ENCODE measurements around the gene AHRR. TPM values are rescaled to one million over a fixed set of nuclear protein-coding genes. Genes with fewer than 3 reads are reported as not detected.
A peak's percentile ranks its signal among the peaks of the same experiment; 100 is the strongest.

AHRR gene
- total and polyA plus RNA-seq, 2 donors from 2014 or later, result 0.71 to 1.7 TPM

- Histone ChIP-seq H3K9me3 (ENCODE audit: control insufficient read depth in 2 of 3, insufficient read depth in 1 of 3, low read length in 3 of 3) (no peaks in the 10 kb centered on the region), H3K9ac (ENCODE audit: low read length in 3 of 3) (no peak overlapping the region), H3K27me3 (ENCODE audit: control insufficient read depth, insufficient read depth, low read length) (no peaks in the 10 kb centered on the region), H3K4me1 (ENCODE audit: control insufficient read depth in 2 of 3, insufficient read depth in 2 of 3, low read depth in 1 of 3, low read length in 3 of 3) (no peaks in the 10 kb centered on the region), H3K27ac (ENCODE audit: low read depth in 2 of 2, low read length in 2 of 2) (no peak overlapping the region), H3K4me3 (ENCODE audit: low read length in 3 of 3) (no peak overlapping the region), H3K36me3 (ENCODE audit: control insufficient read depth in 2 of 3, insufficient read depth in 3 of 3, low read length in 3 of 3) (no peaks in the 10 kb centered on the region)
- no peak for TF ChIP-seq CTCF (IDR thresholded peaks at IDR 0.05; ENCODE audit: borderline replicate concordance, extremely low read depth, insufficient read depth)
- DNase-seq (peak in 1 of 5 donors; percentile 39), FAIRE-seq (no peak)
- intact Hi-C loops (cut with DNase I), result no loop called here
Observed at GRCh38 chr5:436641-436975, 115.1 kb downstream of the AHRR start.

GRCh38 chr5:437281-437771 lies 115.8 kb downstream of the AHRR start:
- H3K36me3 ChIP-seq (ENCODE audit: control insufficient read depth in 2 of 3, insufficient read depth in 3 of 3, low read length in 3 of 3), result no peaks in the 10 kb centered on the region
- H3K4me3 ChIP-seq (ENCODE audit: low read length in 3 of 3), result no peak overlapping the region
- intact Hi-C loops (cut with DNase I), result no loop called here
- no peaks in the 10 kb centered on the region for H3K27me3 ChIP-seq (ENCODE audit: control insufficient read depth, insufficient read depth, low read length)
- H3K4me1 ChIP-seq (ENCODE audit: control insufficient read depth in 2 of 3, insufficient read depth in 2 of 3, low read depth in 1 of 3, low read length in 3 of 3), result peaks cover 0 to 6% (median 3%) of the 10 kb centered on the region in 3 donors
- DNase-seq (peak in 1 of 5 donors; percentile 52), FAIRE-seq (no peak)
- no peak for TF ChIP-seq CTCF (IDR thresholded peaks at IDR 0.05; ENCODE audit: borderline replicate concordance, extremely low read depth, insufficient read depth)
- no peaks in the 10 kb centered on the region for H3K9me3 ChIP-seq (ENCODE audit: control insufficient read depth in 2 of 3, insufficient read depth in 1 of 3, low read length in 3 of 3)
- no peak overlapping the region for H3K9ac ChIP-seq (ENCODE audit: low read length in 3 of 3)
- no peak overlapping the region for H3K27ac ChIP-seq (ENCODE audit: low read depth in 2 of 2, low read length in 2 of 2)

GRCh38 chr5:438481-438981 lies 117.0 kb downstream of the AHRR start:
- no peak overlapping the region for H3K9ac ChIP-seq (ENCODE audit: low read length in 3 of 3)
- intact Hi-C loops (cut with DNase I), result no loop called here
- no peaks in the 10 kb centered on the region for H3K9me3 ChIP-seq (ENCODE audit: control insufficient read depth in 2 of 3, insufficient read depth in 1 of 3, low read length in 3 of 3)
- DNase-seq (peak in 1 of 5 donors; percentile 71), FAIRE-seq (no peak)
- no peak overlapping the region for H3K27ac ChIP-seq (ENCODE audit: low read depth in 2 of 2, low read length in 2 of 2)
- no peak for TF ChIP-seq CTCF (IDR thresholded peaks at IDR 0.05; ENCODE audit: borderline replicate concordance, extremely low read depth, insufficient read depth)
- H3K4me1 ChIP-seq (ENCODE audit: control insufficient read depth in 2 of 3, insufficient read depth in 2 of 3, low read depth in 1 of 3, low read length in 3 of 3), result peaks cover 0 to 8% (median 6%) of the 10 kb centered on the region in 3 donors
- H3K36me3 ChIP-seq (ENCODE audit: control insufficient read depth in 2 of 3, insufficient read depth in 3 of 3, low read length in 3 of 3), result no peaks in the 10 kb centered on the region
- no peak overlapping the region for H3K4me3 ChIP-seq (ENCODE audit: low read length in 3 of 3)
- H3K27me3 ChIP-seq (ENCODE audit: control insufficient read depth, insufficient read depth, low read length), result no peaks in the 10 kb centered on the region

GRCh38 chr5:439181-439580 lies 117.7 kb downstream of the AHRR start:
- Histone ChIP-seq H3K4me1 (ENCODE audit: control insufficient read depth in 2 of 3, insufficient read depth in 2 of 3, low read depth in 1 of 3, low read length in 3 of 3) (peaks cover 0 to 15% (median 6%) of the 10 kb centered on the region in 3 donors), H3K9ac (ENCODE audit: low read length in 3 of 3) (no peak overlapping the region), H3K9me3 (ENCODE audit: control insufficient read depth in 2 of 3, insufficient read depth in 1 of 3, low read length in 3 of 3) (no peaks in the 10 kb centered on the region), H3K27ac (ENCODE audit: low read depth in 2 of 2, low read length in 2 of 2) (no peak overlapping the region), H3K27me3 (ENCODE audit: control insufficient read depth, insufficient read depth, low read length) (no peaks in the 10 kb centered on the region), H3K4me3 (ENCODE audit: low read length in 3 of 3) (no peak overlapping the region), H3K36me3 (ENCODE audit: control insufficient read depth in 2 of 3, insufficient read depth in 3 of 3, low read length in 3 of 3) (no peaks in the 10 kb centered on the region)
- DNase-seq, result no peak
- FAIRE-seq, result no peak
- intact Hi-C loops (cut with DNase I), result no loop called here
- no peak for TF ChIP-seq CTCF (IDR thresholded peaks at IDR 0.05; ENCODE audit: borderline replicate concordance, extremely low read depth, insufficient read depth)
